ENCODE results near the gene GCNT4. TPM values are rescaled to one million over a fixed set of nuclear protein-coding genes. Genes with fewer than 3 reads are reported as not detected.

The GCNT4 gene
- total RNA-seq, 1 experiment from 2014 or later: not detected

GRCh38 chr5:75054134-75054930 lies 2.0 kb upstream of the GCNT4 start:
- Histone ChIP-seq H3K4me3 (peak overlapping the region; percentile 69), H3K9me3 (no peaks in the 10 kb centered on the region), H3K36me3 (no peaks in the 10 kb centered on the region), H3K27me3 (no peaks in the 10 kb centered on the region; the same call in 1 of the 2 replicates)
- no peak for DNase-seq

- peak; percentile 64 for DNase-seq
- Histone ChIP-seq H3K27me3 (no peaks in the 10 kb centered on the region; the same call in 1 of the 2 replicates), H3K36me3 (no peaks in the 10 kb centered on the region), H3K4me3 (peak overlapping the region; percentile 69), H3K9me3 (no peaks in the 10 kb centered on the region)
Observed at GRCh38 chr5:75053304-75054133, 1.2 kb upstream of the GCNT4 start.

DNA sequence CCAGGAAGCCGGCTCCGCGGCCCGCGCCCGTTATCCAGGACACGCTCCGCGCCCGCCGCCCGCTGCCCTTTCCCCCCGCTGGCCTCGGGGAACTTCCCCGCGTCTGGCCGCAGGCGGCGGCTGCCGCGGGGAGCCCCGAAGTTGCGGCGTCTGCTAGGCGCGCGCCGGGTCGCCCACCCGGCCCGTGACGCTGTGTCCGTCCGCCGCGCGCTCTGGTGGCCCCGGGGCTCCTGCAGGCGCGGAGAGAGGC lies 621 bp upstream of the GCNT4 start:
- H3K4me3 ChIP-seq: peak overlapping the region; percentile 69

DNA sequence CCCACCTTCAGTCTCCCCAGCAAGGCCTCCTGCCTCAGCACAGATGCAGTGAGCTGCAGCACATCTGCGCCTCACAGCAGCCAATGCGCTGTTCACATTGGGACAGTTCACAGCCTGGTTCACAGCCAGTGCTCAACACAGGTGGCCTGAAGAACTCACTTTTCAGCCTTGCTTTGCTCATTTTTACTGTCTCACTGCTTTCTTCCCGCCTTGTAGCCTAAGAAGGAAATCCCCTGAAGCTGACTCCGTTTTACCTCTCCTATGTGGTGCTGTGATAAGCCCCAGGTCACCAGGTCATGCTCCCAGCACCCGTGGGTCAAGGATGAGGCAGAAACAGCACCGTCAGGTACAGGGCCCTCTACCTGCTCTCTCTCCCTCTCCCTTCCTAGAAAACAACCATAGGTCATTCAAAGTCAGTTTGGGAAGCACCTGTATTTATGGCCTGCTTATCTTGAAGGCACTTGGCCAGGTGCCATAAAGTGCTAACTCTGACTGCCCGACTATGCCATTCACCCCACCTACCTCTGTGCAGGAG lies 1.1 kb downstream of the GCNT4 start:
- Histone ChIP-seq H3K9me3 (no peaks in the 10 kb centered on the region), H3K36me3 (no peaks in the 10 kb centered on the region), H3K27me3 (no peaks in the 10 kb centered on the region; the same call in 1 of the 2 replicates), H3K4me3 (no peak overlapping the region)
- DNase-seq: no peak

More for the DNA sequence above, 621 bp upstream of the GCNT4 start:
- peak; percentile 43 for DNase-seq
- Histone ChIP-seq H3K9me3 (no peaks in the 10 kb centered on the region), H3K36me3 (no peaks in the 10 kb centered on the region), H3K27me3 (no peaks in the 10 kb centered on the region; the same call in 1 of the 2 replicates)

GRCh38 chr5:75050415-75050814 lies 1.9 kb downstream of the GCNT4 start:
- H3K36me3 ChIP-seq: no peaks in the 10 kb centered on the region
- no peaks in the 10 kb centered on the region for H3K9me3 ChIP-seq
- no peak overlapping the region for H3K4me3 ChIP-seq
- H3K27me3 ChIP-seq: no peaks in the 10 kb centered on the region; the same call in 1 of the 2 replicates
- peak; percentile 22 for DNase-seq

- Histone ChIP-seq H3K9me3 (no peaks in the 10 kb centered on the region), H3K36me3 (no peaks in the 10 kb centered on the region)
- DNase-seq: peak; percentile 32
Observed at GRCh38 chr5:75049456-75050351, 2.7 kb downstream of the GCNT4 start.

DNA sequence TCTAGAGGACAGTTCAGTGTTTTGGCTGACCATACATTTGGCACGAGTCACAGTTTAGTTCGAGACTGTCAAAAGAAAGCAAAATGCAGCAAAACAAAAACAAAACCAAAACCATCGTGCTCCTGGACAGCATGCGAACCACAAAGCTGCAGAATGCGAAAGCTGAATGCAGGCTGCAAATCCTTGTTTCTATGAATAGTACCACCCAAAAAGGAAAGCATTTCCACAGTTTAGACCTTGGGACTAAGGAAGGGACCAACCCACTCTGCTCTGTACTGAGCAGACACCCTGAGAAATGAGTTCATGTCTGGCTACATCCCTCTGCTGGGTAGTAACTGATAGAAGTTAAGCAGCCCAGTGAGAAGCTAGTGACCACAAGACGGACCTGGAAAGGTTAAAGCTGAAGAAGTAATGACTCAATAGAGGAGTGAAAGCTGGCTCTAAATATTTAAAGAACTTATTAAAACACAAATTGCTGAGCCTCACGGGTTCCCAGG lies 3.9 kb downstream of the GCNT4 start:
- no peak overlapping the region for H3K4me3 ChIP-seq
- no peak for DNase-seq
- no peaks in the 10 kb centered on the region for H3K36me3 ChIP-seq
- H3K9me3 ChIP-seq: no peaks in the 10 kb centered on the region
- H3K27me3 ChIP-seq: no peaks in the 10 kb centered on the region

More at GRCh38 chr5:75049456-75050351, 2.7 kb downstream of the GCNT4 start:
- Histone ChIP-seq H3K27me3 (no peaks in the 10 kb centered on the region; the same call in 1 of the 2 replicates), H3K4me3 (no peak overlapping the region)

- Histone ChIP-seq H3K27me3 (no peaks in the 10 kb centered on the region), H3K9me3 (no peaks in the 10 kb centered on the region), H3K4me3 (no peak overlapping the region), H3K36me3 (no peaks in the 10 kb centered on the region)
- DNase-seq: no peak
Observed at GRCh38 chr5:75047356-75047755, 5.0 kb downstream of the GCNT4 start.

DNA sequence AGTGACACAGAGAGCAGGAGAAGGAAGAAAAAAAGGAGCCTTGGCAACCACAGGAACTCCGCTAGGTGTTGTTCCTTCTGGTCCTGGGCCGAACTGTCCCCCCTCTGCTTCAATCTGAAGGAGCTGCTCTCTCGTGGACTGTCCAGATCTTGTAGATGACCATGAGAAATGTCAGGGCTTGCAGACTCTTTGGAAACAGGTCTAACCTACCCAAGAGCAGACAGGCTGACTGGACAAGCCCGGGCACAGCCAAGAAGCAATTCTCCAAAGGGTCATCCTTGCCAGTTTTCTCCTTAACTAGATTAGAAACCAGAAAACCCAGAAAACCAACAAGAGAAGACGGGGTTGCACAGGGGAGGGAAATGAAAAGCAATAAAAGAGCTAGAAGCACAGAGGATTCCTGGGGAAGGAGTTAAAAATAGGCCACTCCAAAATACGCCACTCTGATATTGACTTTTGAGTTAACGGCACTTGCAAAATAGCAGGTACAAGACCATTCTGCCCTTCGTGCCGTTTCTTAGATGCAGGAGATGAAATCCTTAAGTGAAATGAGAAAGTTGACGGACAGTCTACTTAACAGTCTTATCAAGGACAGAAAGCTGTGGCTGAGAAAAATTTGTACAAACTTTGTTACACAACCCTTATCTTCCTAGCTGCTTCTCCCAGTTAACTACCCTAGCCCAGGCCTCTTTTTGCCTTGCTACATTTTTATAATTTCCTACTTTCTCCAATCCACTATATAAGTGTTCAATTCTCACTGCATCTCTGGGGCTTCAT lies 5.8 kb downstream of the GCNT4 start:
- DNase-seq: no peak
- H3K36me3 ChIP-seq: no peaks in the 10 kb centered on the region
- no peaks in the 10 kb centered on the region for H3K9me3 ChIP-seq
- no peak overlapping the region for H3K4me3 ChIP-seq
- no peaks in the 10 kb centered on the region for H3K27me3 ChIP-seq

DNA sequence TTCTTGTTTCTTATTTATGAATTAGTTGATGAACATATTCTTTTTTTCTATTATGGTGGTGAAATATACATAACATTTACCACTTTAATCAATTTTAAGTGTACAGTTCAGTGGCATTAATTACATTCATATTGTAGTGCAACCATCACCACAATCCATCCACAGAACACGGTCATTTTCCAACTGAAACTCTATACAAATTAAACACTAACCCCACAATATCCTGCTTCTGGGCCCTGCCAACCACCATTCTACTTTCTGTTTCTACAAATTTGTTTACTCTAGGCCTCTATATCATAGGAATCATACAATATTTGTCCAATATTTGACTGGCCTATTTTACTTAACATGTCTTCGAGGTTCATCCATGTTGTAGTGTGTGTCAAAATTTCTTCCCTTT lies 7.3 kb downstream of the GCNT4 start:
- Histone ChIP-seq H3K9me3 (no peaks in the 10 kb centered on the region), H3K27me3 (no peaks in the 10 kb centered on the region), H3K4me3 (no peak overlapping the region), H3K36me3 (no peaks in the 10 kb centered on the region)
- no peak for DNase-seq

GRCh38 chr5:75044406-75044805 lies 8.0 kb downstream of the GCNT4 start:
- no peaks in the 10 kb centered on the region for H3K36me3 ChIP-seq
- H3K4me3 ChIP-seq: no peak overlapping the region
- no peaks in the 10 kb centered on the region for H3K9me3 ChIP-seq
- no peaks in the 10 kb centered on the region for H3K27me3 ChIP-seq
- DNase-seq: peak; percentile 87

DNA sequence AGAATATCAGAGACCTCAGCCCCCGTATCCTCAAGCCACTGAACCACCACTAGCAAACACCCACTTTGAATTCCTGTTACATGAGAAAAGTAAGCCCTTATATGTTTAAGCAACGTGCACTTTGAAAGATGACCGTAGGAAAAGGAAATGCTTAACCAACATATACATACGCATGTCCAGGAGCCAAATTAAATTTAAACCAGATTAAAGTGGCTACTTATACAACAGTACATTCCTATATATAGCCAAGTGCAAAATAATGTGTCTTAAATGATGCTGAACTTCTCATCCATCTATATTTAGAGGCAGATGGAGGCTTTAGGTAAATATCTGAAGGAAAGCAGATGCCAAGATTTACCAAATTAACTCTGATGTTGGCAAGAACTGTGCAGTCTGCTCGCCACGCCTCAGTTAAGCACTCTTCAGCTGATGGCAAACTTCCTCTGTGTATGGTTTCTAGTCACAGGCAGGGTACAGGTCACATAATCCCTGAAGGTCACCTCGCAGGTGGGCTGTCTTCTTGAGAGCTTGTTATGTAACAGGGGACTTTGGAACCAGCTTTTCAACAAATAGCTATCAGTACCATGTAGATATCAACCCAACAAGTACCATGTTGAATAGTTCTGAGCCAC lies 8.6 kb downstream of the GCNT4 start:
- Histone ChIP-seq H3K4me3 (no peak overlapping the region), H3K27me3 (no peaks in the 10 kb centered on the region)
- DNase-seq: no peak

GRCh38 chr5:75042522-75042921 lies 9.8 kb downstream of the GCNT4 start:
- DNase-seq: peak; percentile 65
- Histone ChIP-seq H3K27me3 (no peaks in the 10 kb centered on the region), H3K9me3 (no peaks in the 10 kb centered on the region), H3K36me3 (no peaks in the 10 kb centered on the region), H3K4me3 (no peak overlapping the region)

More for the DNA sequence above, 8.6 kb downstream of the GCNT4 start:
- Histone ChIP-seq H3K9me3 (no peaks in the 10 kb centered on the region), H3K36me3 (no peaks in the 10 kb centered on the region)

- H3K9me3 ChIP-seq: no peaks in the 10 kb centered on the region
- H3K4me3 ChIP-seq: no peak overlapping the region
- no peaks in the 10 kb centered on the region for H3K27me3 ChIP-seq
- DNase-seq: no peak
- no peaks in the 10 kb centered on the region for H3K36me3 ChIP-seq
Observed at GRCh38 chr5:75040973-75041372, 11.4 kb downstream of the GCNT4 start.

- Histone ChIP-seq H3K36me3 (no peaks in the 10 kb centered on the region), H3K27me3 (no peaks in the 10 kb centered on the region), H3K4me3 (no peak overlapping the region), H3K9me3 (no peaks in the 10 kb centered on the region)
- DNase-seq: peak; percentile 79
Observed at GRCh38 chr5:75037106-75037505, 15.3 kb downstream of the GCNT4 start.

All from MG63 (cell line).